OCI-LY1 (cell line): ENCODE data around the gene HECTD3.

Experiments used
- H2AFZ ChIP-seq: fragments of 200-600 bp; sonication (generic), shearing (Covaris generic); 2 replicates; pipeline ENCODE4 v1.6.0; 2014; ENCODE audit warnings: antibody characterized with exemption, mild to moderate bottlenecking, low read length
- H3F3A ChIP-seq: fragments of 200-600 bp; sonication (generic), shearing (Covaris generic); 2 replicates; pipeline ENCODE4 v1.6.0; 2014; ENCODE audit warnings: mild to moderate bottlenecking, antibody characterized with exemption, low read length, moderate library complexity; ENCODE audit not compliant: insufficient read depth
- H3K27ac ChIP-seq: fragments of 200-600 bp; sonication (generic); 2 replicates; pipeline ENCODE4 v1.5.1; 2014; ENCODE audit warnings: low read length, mixed run types, mild to moderate bottlenecking, low read depth; ENCODE audit not compliant: poor library complexity, severe bottlenecking
- H3K27me3 ChIP-seq: fragments of 200-600 bp; sonication (generic); 2 replicates; pipeline ENCODE4 v1.6.0; 2014; ENCODE audit warnings: antibody characterized with exemption, mild to moderate bottlenecking, low read length, moderate library complexity; ENCODE audit not compliant: insufficient read depth
- H3K36me3 ChIP-seq: fragments of 200-600 bp; sonication (generic); 2 replicates; pipeline ENCODE4 v1.6.1; 2014; ENCODE audit warnings: mild to moderate bottlenecking, antibody characterized with exemption, low read length, moderate library complexity, mixed read lengths; ENCODE audit not compliant: insufficient read depth
- H3K4me1 ChIP-seq: fragments of 200-600 bp; sonication (generic); 2 replicates; pipeline ENCODE4 v1.5.1; 2014; ENCODE audit warnings: mild to moderate bottlenecking, low read length, moderate library complexity; ENCODE audit not compliant: insufficient read depth, severe bottlenecking
- H3K4me2 ChIP-seq: fragments of 200-600 bp; sonication (generic), shearing (Covaris generic); 2 replicates; pipeline ENCODE4 v1.6.1; 2014; ENCODE audit warnings: low read length
- H3K4me3 ChIP-seq: fragments of 200-600 bp; sonication (generic); 2 replicates; pipeline ENCODE4 v1.5.1; 2014; ENCODE audit warnings: low read length, low read depth, mild to moderate bottlenecking, mixed read lengths; ENCODE audit not compliant: poor library complexity, severe bottlenecking
- H3K79me2 ChIP-seq: fragments of 200-600 bp; shearing (Covaris generic); 2 replicates; pipeline ENCODE4 v1.6.1; 2016; ENCODE audit warnings: mixed run types, low read length, mixed read lengths; ENCODE audit not compliant: insufficient read depth
- H3K9ac ChIP-seq: fragments of 200-600 bp; sonication (generic), shearing (Covaris generic); 2 replicates; pipeline ENCODE4 v1.6.1; 2014; ENCODE audit warnings: mild to moderate bottlenecking, low read length, mixed read lengths
- H3K9me2 ChIP-seq: fragments of 200-600 bp; sonication (generic), shearing (Covaris generic); 2 replicates; pipeline ENCODE4 v1.6.1; 2014; ENCODE audit warnings: low read depth, mild to moderate bottlenecking, low read length, mixed read lengths
- H3K9me3 ChIP-seq: fragments of 200-600 bp; shearing (Covaris generic); 2 replicates; pipeline ENCODE4 v1.6.1; 2014; ENCODE audit warnings: low read length, mixed read lengths
- H4K20me1 ChIP-seq: fragments of 200-600 bp; sonication (generic), shearing (Covaris generic); 2 replicates; pipeline ENCODE4 v1.6.0; 2016; ENCODE audit warnings: mild to moderate bottlenecking, low read length; ENCODE audit not compliant: insufficient read depth
- EZH2 ChIP-seq: fragments of 200-600 bp; sonication (generic), shearing (Covaris generic); IDR thresholded peaks from 2 replicates; pipeline ENCODE4 v1.8.0; 2017; ENCODE audit warnings: borderline replicate concordance, mixed run types, mild to moderate bottlenecking, antibody characterized with exemption, low read length, moderate library complexity, mixed read lengths
- TF ChIP-seq, protein P1 (sequence below): fragments of 200-600 bp; sonication (generic), shearing (Covaris generic); IDR thresholded peaks from 2 replicates; pipeline ENCODE4 v1.5.1; 2017; ENCODE audit warnings: mild to moderate bottlenecking, antibody characterized with exemption, low read length, moderate library complexity, mixed read lengths

HECTD3 gene

DNA sequence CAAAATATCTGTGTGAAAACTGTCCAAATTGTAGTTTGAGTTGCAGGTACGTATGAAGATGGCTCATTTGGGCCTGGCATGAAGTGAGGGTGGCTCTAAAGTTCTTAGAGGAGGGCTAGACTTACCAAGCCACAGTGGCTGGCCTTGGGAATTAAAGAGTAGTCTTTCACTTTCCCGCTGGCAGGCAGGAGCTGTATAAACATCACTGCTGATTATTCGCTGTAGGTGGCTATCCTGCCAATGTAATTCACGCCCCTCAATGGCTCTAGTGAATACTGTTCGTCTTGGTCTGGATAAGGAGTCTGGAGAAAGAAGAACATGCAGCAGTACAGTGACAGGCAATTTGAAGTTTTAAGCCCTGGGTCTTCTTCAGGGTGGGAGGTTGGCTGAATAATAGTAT is 32.0 kb upstream of the HECTD3 start:
- no peak for TF ChIP-seq EZH2
- TF ChIP-seq, protein P1, sequence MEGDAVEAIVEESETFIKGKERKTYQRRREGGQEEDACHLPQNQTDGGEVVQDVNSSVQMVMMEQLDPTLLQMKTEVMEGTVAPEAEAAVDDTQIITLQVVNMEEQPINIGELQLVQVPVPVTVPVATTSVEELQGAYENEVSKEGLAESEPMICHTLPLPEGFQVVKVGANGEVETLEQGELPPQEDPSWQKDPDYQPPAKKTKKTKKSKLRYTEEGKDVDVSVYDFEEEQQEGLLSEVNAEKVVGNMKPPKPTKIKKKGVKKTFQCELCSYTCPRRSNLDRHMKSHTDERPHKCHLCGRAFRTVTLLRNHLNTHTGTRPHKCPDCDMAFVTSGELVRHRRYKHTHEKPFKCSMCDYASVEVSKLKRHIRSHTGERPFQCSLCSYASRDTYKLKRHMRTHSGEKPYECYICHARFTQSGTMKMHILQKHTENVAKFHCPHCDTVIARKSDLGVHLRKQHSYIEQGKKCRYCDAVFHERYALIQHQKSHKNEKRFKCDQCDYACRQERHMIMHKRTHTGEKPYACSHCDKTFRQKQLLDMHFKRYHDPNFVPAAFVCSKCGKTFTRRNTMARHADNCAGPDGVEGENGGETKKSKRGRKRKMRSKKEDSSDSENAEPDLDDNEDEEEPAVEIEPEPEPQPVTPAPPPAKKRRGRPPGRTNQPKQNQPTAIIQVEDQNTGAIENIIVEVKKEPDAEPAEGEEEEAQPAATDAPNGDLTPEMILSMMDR = no peak
- Histone ChIP-seq H3F3A (no peaks in the 10 kb centered on the region), H3K79me2 (no peaks in the 10 kb centered on the region), H3K4me1 (no peaks in the 10 kb centered on the region), H4K20me1 (no peaks in the 10 kb centered on the region), H3K9me3 (no peaks in the 10 kb centered on the region), H3K9ac (no peak overlapping the region), H3K27me3 (no peaks in the 10 kb centered on the region), H2AFZ (no peak overlapping the region), H3K36me3 (no peaks in the 10 kb centered on the region), H3K4me3 (no peak overlapping the region), H3K27ac (no peak overlapping the region), H3K9me2 (no peaks in the 10 kb centered on the region), H3K4me2 (no peak overlapping the region)

DNA sequence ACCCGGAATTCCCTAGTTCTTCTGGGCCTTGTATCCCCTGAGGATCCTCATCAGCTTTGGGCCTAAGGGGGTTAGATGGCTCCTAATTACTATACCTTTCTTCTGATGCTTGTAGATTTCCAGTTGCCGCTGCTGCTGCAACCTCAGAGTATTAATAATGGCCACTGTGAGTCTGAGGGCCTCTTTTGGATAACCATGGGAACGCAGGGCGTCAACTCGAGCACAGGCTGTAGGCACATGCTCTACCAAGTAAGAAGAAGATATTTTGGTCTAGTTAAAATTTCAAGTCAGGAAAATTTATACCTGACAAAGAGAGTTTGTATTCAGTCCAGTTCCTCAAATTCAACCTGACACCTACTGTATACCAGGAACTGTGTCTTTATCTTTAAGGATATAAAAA is 29.2 kb upstream of the HECTD3 start:
- Histone ChIP-seq H3K36me3 (no peaks in the 10 kb centered on the region), H3K4me2 (no peak overlapping the region), H3K4me1 (peaks cover 5% of the 10 kb centered on the region), H3K9ac (no peak overlapping the region), H3K27ac (no peak overlapping the region), H3K4me3 (no peak overlapping the region), H3K9me2 (no peaks in the 10 kb centered on the region), H3K79me2 (no peaks in the 10 kb centered on the region), H4K20me1 (no peaks in the 10 kb centered on the region), H3F3A (no peaks in the 10 kb centered on the region), H2AFZ (no peak overlapping the region), H3K27me3 (no peaks in the 10 kb centered on the region), H3K9me3 (no peaks in the 10 kb centered on the region)
- TF ChIP-seq, protein P1 = no peak
- no peak for TF ChIP-seq EZH2

DNA sequence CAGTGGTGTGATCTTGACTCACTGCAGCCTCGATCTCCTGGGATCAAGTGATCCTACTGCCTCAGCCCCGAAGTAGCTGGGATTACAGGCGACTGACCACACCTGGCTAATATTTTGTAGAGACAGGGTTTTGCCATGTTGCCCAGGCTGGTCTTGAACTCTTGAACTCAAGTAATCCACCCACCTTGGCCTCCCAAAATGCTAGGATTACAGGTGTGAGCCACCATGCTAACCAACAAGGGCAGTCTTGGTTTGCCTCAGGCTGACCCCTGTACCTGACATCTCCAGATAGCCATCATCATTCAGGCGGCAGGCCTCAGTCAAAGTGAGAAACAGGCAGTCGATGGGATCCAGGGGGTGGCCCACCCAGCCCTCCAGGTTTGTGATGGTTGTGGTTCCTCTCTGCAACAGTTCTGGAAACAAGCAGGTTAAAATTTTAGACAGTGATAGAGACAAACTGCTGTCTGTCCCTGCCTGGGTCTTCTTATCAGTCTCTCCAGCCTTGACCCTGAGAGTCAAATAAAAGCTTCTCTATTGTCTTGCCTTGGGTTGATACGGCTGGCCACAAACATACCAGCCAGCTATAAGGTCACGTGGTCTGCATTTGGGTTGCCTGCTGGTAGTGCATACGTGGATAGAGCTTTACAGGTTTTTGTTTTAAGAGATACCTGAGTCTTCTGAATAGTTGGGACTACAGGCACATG is 27.7 kb upstream of the HECTD3 start:
- no peak overlapping the region for H3K9ac ChIP-seq
- no peaks in the 10 kb centered on the region for H3K27me3 ChIP-seq
- H3F3A ChIP-seq = no peaks in the 10 kb centered on the region
- H3K9me3 ChIP-seq = no peaks in the 10 kb centered on the region
- H3K27ac ChIP-seq = no peak overlapping the region
- no peaks in the 10 kb centered on the region for H3K9me2 ChIP-seq
- no peak for TF ChIP-seq EZH2
- TF ChIP-seq, protein P1 = no peak
- H3K36me3 ChIP-seq = no peaks in the 10 kb centered on the region
- H3K4me2 ChIP-seq = no peak overlapping the region
- H3K4me1 ChIP-seq = peaks cover 6% of the 10 kb centered on the region
- no peaks in the 10 kb centered on the region for H3K79me2 ChIP-seq
- no peak overlapping the region for H3K4me3 ChIP-seq
- no peaks in the 10 kb centered on the region for H4K20me1 ChIP-seq
- H2AFZ ChIP-seq = no peak overlapping the region
